IPS-18a (cell line): ENCODE results near the gene FRMD4A.
A peak's percentile ranks its signal among the peaks of the same experiment; 100 is the strongest.

Experiments used
- H3K27ac ChIP-seq: one replicate; pipeline ENCODE4 v1.5.1; 2013; ENCODE audit warnings: low read length
- H3K27me3 ChIP-seq: one replicate; pipeline ENCODE4 v1.6.1; 2013; ENCODE audit warnings: mild to moderate bottlenecking, low read length; ENCODE audit not compliant: control insufficient read depth, insufficient read depth
- H3K36me3 ChIP-seq: one replicate; pipeline ENCODE4 v1.6.1; 2013; ENCODE audit warnings: low read depth, low read length; ENCODE audit not compliant: control insufficient read depth
- H3K4me1 ChIP-seq: one replicate; pipeline ENCODE4 v1.6.1; 2013; ENCODE audit warnings: low read depth, low read length; ENCODE audit not compliant: control insufficient read depth
- H3K4me3 ChIP-seq: one replicate; pipeline ENCODE4 v1.5.1; 2013; ENCODE audit warnings: low read length
- H3K9ac ChIP-seq: one replicate; pipeline ENCODE4 v1.6.1; 2013; ENCODE audit warnings: mild to moderate bottlenecking, low read length, moderate library complexity
- H3K9me3 ChIP-seq: one replicate; pipeline ENCODE4 v1.6.1; 2013; ENCODE audit warnings: low read depth, low read length; ENCODE audit not compliant: control insufficient read depth

The FRMD4A gene

GRCh38 chr10:13712837-13713581 is 617.7 kb downstream of the FRMD4A start:
- H3K27me3 ChIP-seq: no peaks in the 10 kb centered on the region
- peaks cover 33% of the 10 kb centered on the region for H3K4me1 ChIP-seq
- no peak overlapping the region for H3K9ac ChIP-seq
- no peaks in the 10 kb centered on the region for H3K9me3 ChIP-seq
- H3K27ac ChIP-seq: no peak overlapping the region
- H3K36me3 ChIP-seq: no peaks in the 10 kb centered on the region
- H3K4me3 ChIP-seq: no peak overlapping the region

GRCh38 chr10:13712476-13712836 is 618.3 kb downstream of the FRMD4A start:
- Histone ChIP-seq H3K36me3 (no peaks in the 10 kb centered on the region), H3K4me3 (no peak overlapping the region), H3K27me3 (no peaks in the 10 kb centered on the region), H3K9me3 (no peaks in the 10 kb centered on the region), H3K27ac (no peak overlapping the region), H3K4me1 (peaks cover 37% of the 10 kb centered on the region), H3K9ac (no peak overlapping the region)

DNA sequence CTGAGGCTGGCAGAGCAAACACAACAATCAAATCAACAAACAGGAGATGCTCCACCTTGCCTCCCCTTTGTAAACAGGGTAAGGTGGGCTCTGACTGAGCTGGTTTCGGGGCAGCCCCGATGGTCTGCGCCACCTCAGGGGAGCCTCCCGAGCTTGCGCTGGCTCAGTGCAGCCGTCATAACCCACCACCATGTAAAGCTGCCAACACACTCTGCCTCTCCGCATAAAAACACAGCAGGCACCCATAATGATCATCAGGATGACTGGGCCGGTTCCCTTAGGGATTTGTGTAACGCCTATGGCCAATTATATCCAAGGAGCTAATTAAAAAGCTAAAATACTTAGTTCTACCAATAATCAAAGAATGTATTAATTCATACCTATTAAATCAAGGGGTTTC is 619.4 kb downstream of the FRMD4A start:
- Histone ChIP-seq H3K4me1 (peaks cover 47% of the 10 kb centered on the region), H3K27ac (no peak overlapping the region), H3K27me3 (no peaks in the 10 kb centered on the region), H3K4me3 (no peak overlapping the region), H3K9me3 (no peaks in the 10 kb centered on the region), H3K36me3 (no peaks in the 10 kb centered on the region), H3K9ac (no peak overlapping the region)

DNA sequence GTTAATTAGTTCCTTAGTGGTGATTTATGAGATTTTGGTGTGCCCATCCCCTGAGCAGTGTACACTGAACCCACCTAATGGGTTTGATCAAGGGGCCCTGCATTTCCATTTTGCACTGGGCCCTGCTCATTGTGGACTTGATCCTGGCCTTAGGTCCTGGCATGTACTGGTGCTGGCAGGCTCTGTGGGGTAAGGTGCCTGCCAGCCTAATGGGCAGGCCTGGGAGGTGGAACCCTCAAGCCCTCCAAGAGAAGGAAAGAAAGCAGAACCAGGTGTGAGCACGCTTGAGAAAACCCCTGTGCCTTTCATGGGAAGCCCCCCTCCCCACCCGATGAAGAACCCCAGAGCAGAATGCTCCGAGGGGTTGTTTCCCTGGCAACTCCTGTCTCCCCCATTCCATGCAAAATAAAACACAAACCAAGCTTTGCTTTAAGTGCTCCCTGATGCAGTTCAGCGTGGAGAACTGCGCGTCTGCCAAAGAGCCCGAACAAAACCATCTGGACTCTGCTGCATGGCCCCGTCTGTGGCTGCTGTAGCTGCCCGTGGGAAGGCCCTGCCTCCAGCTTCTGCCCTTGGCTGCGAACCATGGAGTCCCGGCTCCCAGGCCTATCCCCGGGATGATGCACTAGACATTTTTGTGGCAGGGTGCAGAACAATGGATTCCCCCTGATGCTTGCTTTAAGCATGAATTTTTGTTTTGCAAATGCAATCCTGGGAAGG is 620.6 kb downstream of the FRMD4A start:
- Histone ChIP-seq H3K27ac (no peak overlapping the region), H3K4me1 (peaks cover 58% of the 10 kb centered on the region), H3K9me3 (no peaks in the 10 kb centered on the region), H3K27me3 (no peaks in the 10 kb centered on the region), H3K36me3 (no peaks in the 10 kb centered on the region), H3K9ac (no peak overlapping the region), H3K4me3 (no peak overlapping the region)

GRCh38 chr10:13708256-13708990 is 622.3 kb downstream of the FRMD4A start:
- Histone ChIP-seq H3K9me3 (no peaks in the 10 kb centered on the region), H3K4me1 (peaks cover 58% of the 10 kb centered on the region), H3K27me3 (no peaks in the 10 kb centered on the region), H3K27ac (no peak overlapping the region), H3K36me3 (no peaks in the 10 kb centered on the region), H3K4me3 (peak overlapping the region; percentile 66), H3K9ac (peak overlapping the region; percentile 65)

DNA sequence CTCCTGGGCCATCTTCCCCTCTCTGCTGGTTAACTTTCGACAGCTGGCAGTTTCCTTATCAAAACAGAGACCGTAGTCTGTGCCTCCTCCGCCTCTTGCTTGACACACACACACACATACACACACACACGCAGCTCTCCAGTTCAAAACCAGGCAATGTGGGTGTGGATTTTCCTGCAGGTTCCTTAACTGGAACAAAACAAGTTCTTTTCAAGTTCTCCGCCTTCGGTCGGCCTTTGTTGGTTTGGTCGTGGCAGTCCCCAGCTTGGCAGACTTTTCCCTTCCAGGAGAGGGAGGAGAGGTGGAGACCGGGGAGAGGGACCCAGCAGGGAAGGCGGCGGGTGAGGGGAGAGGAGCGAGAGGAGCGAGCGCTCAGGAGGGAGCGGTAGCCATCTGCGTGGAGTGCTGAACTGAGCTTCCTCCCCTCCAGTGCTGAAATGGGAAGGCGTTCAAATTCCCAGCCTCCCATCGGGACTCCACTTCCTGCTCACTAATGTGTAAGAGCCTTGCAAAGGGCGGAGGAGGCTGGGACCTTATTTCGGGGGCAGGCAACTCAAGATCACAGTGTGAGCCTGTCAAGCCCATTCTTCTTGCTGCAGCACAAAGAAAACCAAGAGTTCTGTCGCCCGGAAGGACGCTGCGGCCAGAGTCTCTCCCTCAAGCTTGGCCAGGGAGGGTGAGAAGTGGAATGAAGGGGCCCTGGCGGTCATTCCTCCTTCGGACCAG is 623.4 kb downstream of the FRMD4A start:
- peak overlapping the region; percentile 65 for H3K9ac ChIP-seq
- H3K27me3 ChIP-seq: no peaks in the 10 kb centered on the region
- H3K27ac ChIP-seq: peak overlapping the region; percentile 45
- peaks cover 49% of the 10 kb centered on the region for H3K4me1 ChIP-seq
- H3K4me3 ChIP-seq: peak overlapping the region; percentile 66
- no peaks in the 10 kb centered on the region for H3K36me3 ChIP-seq
- H3K9me3 ChIP-seq: no peaks in the 10 kb centered on the region

DNA sequence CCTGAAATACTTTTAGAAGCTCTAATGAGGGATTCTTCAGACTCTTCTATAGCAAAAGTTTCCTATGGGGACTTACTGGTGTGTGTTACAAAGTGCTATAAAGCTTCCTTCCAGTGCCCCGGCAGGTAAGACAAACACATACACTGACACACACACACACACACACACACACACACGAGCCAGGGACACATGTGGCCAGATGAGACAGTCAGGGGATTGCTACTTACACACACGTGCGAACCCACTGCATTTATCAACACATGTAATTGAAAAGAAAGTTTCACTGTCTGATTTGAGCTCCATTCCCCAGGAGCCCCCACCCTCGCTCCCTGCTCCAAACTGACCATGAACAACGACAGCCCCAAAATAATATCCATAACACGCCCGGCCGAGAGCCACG is 624.1 kb downstream of the FRMD4A start:
- peak overlapping the region; percentile 38 for H3K27ac ChIP-seq
- H3K4me3 ChIP-seq: peak overlapping the region; percentile 66
- H3K27me3 ChIP-seq: no peaks in the 10 kb centered on the region
- H3K9me3 ChIP-seq: no peaks in the 10 kb centered on the region
- H3K9ac ChIP-seq: peak overlapping the region; percentile 65
- H3K4me1 ChIP-seq: peaks cover 45% of the 10 kb centered on the region
- H3K36me3 ChIP-seq: peaks cover 1% of the 10 kb centered on the region

DNA sequence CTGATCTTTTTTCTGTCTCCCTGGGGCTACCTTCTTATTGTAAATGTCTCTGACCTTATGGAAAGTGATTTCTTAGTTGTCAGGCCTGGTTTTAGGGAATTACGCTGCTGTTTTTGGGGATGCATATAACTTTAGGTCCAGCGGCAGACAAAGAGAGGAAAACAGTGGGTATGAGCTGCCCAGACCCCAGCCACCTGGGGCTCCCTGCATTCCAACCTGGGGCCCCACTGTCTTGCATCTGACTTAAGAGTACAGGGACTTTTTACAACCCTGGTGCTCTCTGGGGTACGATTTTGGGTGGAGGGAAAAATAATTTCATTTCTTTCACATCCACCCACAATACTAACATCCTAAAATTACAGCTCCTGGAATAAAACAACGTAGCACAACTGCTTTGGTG is 624.5 kb downstream of the FRMD4A start:
- no peaks in the 10 kb centered on the region for H3K27me3 ChIP-seq
- H3K36me3 ChIP-seq: peaks cover 6% of the 10 kb centered on the region
- H3K27ac ChIP-seq: peak overlapping the region; percentile 38
- H3K4me1 ChIP-seq: peaks cover 42% of the 10 kb centered on the region
- peak overlapping the region; percentile 66 for H3K4me3 ChIP-seq
- peak overlapping the region; percentile 65 for H3K9ac ChIP-seq
- no peaks in the 10 kb centered on the region for H3K9me3 ChIP-seq

- peak overlapping the region; percentile 66 for H3K4me3 ChIP-seq
- H3K9ac ChIP-seq: peak overlapping the region; percentile 65
- peaks cover 10% of the 10 kb centered on the region for H3K36me3 ChIP-seq
- H3K4me1 ChIP-seq: peaks cover 38% of the 10 kb centered on the region
- no peaks in the 10 kb centered on the region for H3K27me3 ChIP-seq
- H3K9me3 ChIP-seq: no peaks in the 10 kb centered on the region
- H3K27ac ChIP-seq: peak overlapping the region; percentile 33
Measured at GRCh38 chr10:13705526-13706174, 625.1 kb downstream of the FRMD4A start.

DNA sequence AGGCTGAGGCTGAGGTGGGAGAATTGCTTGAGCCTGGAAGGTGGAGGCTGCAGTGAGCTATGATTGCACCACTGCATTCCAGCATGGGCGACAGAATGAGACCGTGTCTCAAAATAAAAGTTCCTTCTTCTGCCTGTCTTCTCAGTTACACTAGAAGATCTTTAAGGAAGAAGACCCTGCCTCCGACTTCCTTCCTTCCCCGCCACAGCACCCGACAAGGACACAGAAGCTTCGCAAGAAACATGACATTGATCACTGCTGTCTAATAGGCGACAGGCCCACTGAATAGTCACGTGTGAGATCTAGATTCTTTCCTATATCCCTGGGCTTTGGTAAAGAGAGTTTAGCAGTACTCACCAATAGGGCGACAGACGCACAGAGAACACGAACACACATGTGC is 625.8 kb downstream of the FRMD4A start:
- no peak overlapping the region for H3K4me3 ChIP-seq
- no peaks in the 10 kb centered on the region for H3K9me3 ChIP-seq
- H3K4me1 ChIP-seq: peaks cover 35% of the 10 kb centered on the region
- H3K9ac ChIP-seq: no peak overlapping the region
- no peaks in the 10 kb centered on the region for H3K27me3 ChIP-seq
- no peak overlapping the region for H3K27ac ChIP-seq
- peaks cover 16% of the 10 kb centered on the region for H3K36me3 ChIP-seq
